Type B pancreatic cell (in vitro differentiated cells): Measurements from ENCODE around the gene NSFL1C. TPM values are rescaled to one million over a fixed set of nuclear protein-coding genes. Genes with fewer than 3 reads are reported as not detected.

Source experiments
- DNase-seq: peaks from one replicate; pipeline ENCODE4 v3.0.0; 2021; ENCODE audit warnings: mixed read lengths; ENCODE audit not compliant: unreplicated experiment; ENCODE audit errors: extremely low spot score
- H3K27ac Mint-ChIP-seq: 2 replicates; pipeline ENCODE4 v1.8.0; 2021; ENCODE audit warnings: mild to moderate bottlenecking, mixed read lengths
- H3K27me3 Mint-ChIP-seq: 2 replicates; pipeline ENCODE4 v1.8.0; 2021; ENCODE audit warnings: mixed read lengths
- H3K36me3 Mint-ChIP-seq: 2 replicates; pipeline ENCODE4 v1.8.0; 2021; ENCODE audit warnings: mixed read lengths
- H3K4me1 Mint-ChIP-seq: one replicate; pipeline ENCODE4 v1.8.0; 2021; ENCODE audit warnings: mixed read lengths; ENCODE audit not compliant: unreplicated experiment
- H3K4me3 Mint-ChIP-seq: 2 replicates; pipeline ENCODE4 v1.8.0; 2021; ENCODE audit warnings: mild to moderate bottlenecking, mixed read lengths
- H3K9me3 Mint-ChIP-seq: 2 replicates; pipeline ENCODE4 v1.8.0; 2021; ENCODE audit warnings: mixed read lengths
- CTCF ChIP-seq: fragments of 200-600 bp; sonication (generic); conservative IDR thresholded peaks from 2 replicates; pipeline ENCODE4 v1.5.0; 2021; ENCODE audit warnings: antibody characterized with exemption, mild to moderate bottlenecking
- total RNA-seq: library from RNA; stranded (reverse); gene quantifications from 2 replicates; pipeline ENCODE4 v1.2.1, GENCODE V29; 2021; ENCODE audit warnings: low replicate concordance

The NSFL1C gene
- total RNA-seq, 1 donor from 2014 or later: 81.0 TPM

DNA sequence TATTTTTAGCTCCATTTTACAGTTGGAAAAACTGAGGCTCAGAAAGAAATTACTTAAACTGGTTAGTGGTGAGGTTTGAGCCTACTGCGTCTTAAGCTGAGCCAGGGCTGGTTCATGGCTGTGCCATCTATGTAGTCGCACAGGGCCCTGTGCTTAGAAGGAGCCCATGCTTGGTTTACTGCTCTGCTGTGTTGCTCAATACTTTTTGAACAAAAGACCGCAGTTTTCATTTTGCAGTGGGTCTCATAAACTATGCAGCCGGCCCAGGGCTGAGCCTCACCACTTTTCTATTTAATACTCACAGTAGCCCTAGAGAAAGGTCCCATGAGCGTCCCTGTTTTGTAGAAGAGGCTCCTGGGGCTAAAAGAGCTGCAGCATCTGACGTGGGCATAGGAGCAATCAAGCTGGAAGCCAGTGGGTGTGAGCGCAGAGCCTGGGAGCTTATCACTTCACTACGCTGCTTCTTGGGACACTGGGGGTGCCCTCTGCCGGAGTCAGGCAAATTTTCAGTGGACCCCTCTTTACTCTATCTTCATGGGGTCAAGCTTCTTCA, 24.1 kb upstream of the NSFL1C start:
- DNase-seq: no peak
- Mint-ChIP-seq H3K36me3 (no peaks in the 10 kb centered on the region), H3K9me3 (no peaks in the 10 kb centered on the region), H3K4me3 (no peak overlapping the region), H3K27me3 (peaks cover 65% of the 10 kb centered on the region), H3K27ac (no peak overlapping the region), H3K4me1 (no peaks in the 10 kb centered on the region)
- TF ChIP-seq CTCF: no peak

- TF ChIP-seq CTCF: no peak
- no peak for DNase-seq
- Mint-ChIP-seq H3K27me3 (peaks cover 63% of the 10 kb centered on the region), H3K4me1 (no peaks in the 10 kb centered on the region), H3K36me3 (no peaks in the 10 kb centered on the region), H3K9me3 (no peaks in the 10 kb centered on the region), H3K27ac (no peak overlapping the region), H3K4me3 (no peak overlapping the region)
These were observed 23.3 kb upstream of the NSFL1C start for GRCh38 chr20:1489764-1490436.

DNA sequence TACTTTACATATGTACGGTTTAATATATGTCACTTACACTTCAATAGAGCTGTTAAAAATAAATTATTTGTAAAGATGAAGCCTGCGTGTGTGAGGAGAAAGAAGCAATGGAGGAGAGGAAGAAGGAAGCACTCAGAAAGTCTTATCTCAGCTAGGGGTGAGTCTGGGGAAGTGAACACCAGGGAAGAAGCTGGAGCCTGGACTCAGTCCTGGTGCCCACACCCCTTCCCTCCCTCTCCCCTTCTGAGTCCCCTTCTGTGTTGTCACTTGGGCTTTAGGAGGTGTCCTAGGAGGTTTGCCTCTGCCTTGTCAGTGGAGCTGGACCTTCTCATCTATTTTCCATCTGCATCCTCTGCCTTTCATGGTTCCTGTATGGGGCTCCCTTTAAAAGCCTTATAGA, 22.7 kb upstream of the NSFL1C start:
- TF ChIP-seq CTCF: no peak
- H3K27ac Mint-ChIP-seq: no peak overlapping the region

GRCh38 chr20:1486566-1486965, 19.9 kb upstream of the NSFL1C start:
- Mint-ChIP-seq H3K4me3 (no peak overlapping the region), H3K27ac (no peak overlapping the region), H3K9me3 (no peaks in the 10 kb centered on the region), H3K36me3 (no peaks in the 10 kb centered on the region), H3K27me3 (peaks cover 61% of the 10 kb centered on the region), H3K4me1 (no peaks in the 10 kb centered on the region)
- no peak for DNase-seq
- TF ChIP-seq CTCF: no peak

More for the DNA sequence above, 22.7 kb upstream of the NSFL1C start:
- no peak overlapping the region for H3K4me3 Mint-ChIP-seq
- DNase-seq: no peak
- no peaks in the 10 kb centered on the region for H3K4me1 Mint-ChIP-seq
- no peaks in the 10 kb centered on the region for H3K36me3 Mint-ChIP-seq
- H3K9me3 Mint-ChIP-seq: no peaks in the 10 kb centered on the region
- peaks cover 63% of the 10 kb centered on the region for H3K27me3 Mint-ChIP-seq

DNA sequence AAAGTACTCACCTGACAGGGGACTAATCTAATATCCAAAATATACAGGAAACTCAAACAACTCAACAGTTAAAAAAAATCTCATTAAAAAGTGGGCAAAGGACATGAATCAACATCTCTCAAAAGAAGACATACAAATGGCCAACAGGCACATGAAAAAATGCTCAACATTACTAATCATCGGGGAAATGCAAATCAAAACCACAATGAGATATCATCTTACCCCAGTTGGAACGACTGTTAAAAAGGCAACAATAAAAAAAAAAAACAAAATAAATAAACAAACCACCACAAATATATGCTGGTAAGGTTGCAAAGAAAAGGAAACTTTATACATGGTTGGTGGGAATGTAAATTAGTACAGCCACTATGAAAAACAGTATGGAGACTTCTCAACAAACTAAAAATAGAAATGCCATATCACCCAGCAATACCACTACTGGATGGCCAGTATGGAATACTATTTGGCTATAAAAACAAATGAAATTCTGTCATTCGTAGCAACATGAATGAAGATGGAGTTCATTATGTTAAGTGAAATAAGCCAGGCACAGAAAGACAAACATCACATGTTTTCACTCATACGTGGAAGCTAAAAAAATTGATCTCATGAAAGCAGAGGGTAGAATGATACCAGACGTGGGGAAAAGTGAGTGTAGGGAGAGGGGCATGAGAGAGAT, 17.9 kb upstream of the NSFL1C start:
- Mint-ChIP-seq H3K27me3 (peaks cover 60% of the 10 kb centered on the region), H3K4me3 (no peak overlapping the region), H3K27ac (no peak overlapping the region), H3K9me3 (no peaks in the 10 kb centered on the region), H3K4me1 (no peaks in the 10 kb centered on the region), H3K36me3 (no peaks in the 10 kb centered on the region)
- DNase-seq: no peak
- TF ChIP-seq CTCF: no peak
